ENCODE measurements around the gene HTT. TPM values are rescaled to one million over a fixed set of nuclear protein-coding genes. Genes with fewer than 3 reads are reported as not detected.

The HTT gene
- total RNA-seq, 1 experiment from 2014 or later: 66.8 TPM

GRCh38 chr4:3284734-3285557 lies 210.5 kb downstream of the HTT start:
- peaks cover 7% of the 10 kb centered on the region for H3K4me1 ChIP-seq (ENCODE audit: insufficient read depth, low read length, poor library complexity, severe bottlenecking)
- H3K36me3 ChIP-seq (ENCODE audit: insufficient read depth, low read length, poor library complexity, severe bottlenecking): no peaks in the 10 kb centered on the region
- no peaks in the 10 kb centered on the region for H3K9me3 ChIP-seq (ENCODE audit: low read depth, low read length, poor library complexity, severe bottlenecking)
- DNase-seq (ENCODE audit: low spot score): no peak
- no TSS peak for BruUV-seq (replicated peaks)
- POLR2A ChIA-PET (ENCODE audit: low non-redundant PET): no interaction called here
- no peaks in the 10 kb centered on the region for H3K27me3 ChIP-seq (replicated peaks; ENCODE audit: insufficient read depth, low read depth, low read length, poor library complexity)
- intact Hi-C loops (cut with micrococcal nuclease; ENCODE audit: unreplicated experiment): no loop called here
- no peak overlapping the region for H3K27ac ChIP-seq (ENCODE audit: low read depth, low read length, poor library complexity, severe bottlenecking)
- TF ChIP-seq EZH2 (IDR thresholded peaks at IDR 0.05; ENCODE audit: borderline replicate concordance, low read depth, low read length, poor library complexity, severe bottlenecking) (no peak), CTCF (conservative IDR thresholded peaks at IDR 0.05; ENCODE audit: low read depth, low read length) (no peak)
- H3K4me3 ChIP-seq (ENCODE audit: low read depth, low read length, poor library complexity, severe bottlenecking): no peak overlapping the region
- CTCF ChIA-PET: no interaction called here

GRCh38 chr4:3285558-3286334 lies 211.3 kb downstream of the HTT start:
- H3K36me3 ChIP-seq (ENCODE audit: insufficient read depth, low read length, poor library complexity, severe bottlenecking): no peaks in the 10 kb centered on the region
- intact Hi-C loops (cut with micrococcal nuclease; ENCODE audit: unreplicated experiment): no loop called here
- CTCF ChIA-PET: no interaction called here
- no peak overlapping the region for H3K27ac ChIP-seq (ENCODE audit: low read depth, low read length, poor library complexity, severe bottlenecking)
- BruUV-seq (replicated peaks): no TSS peak
- DNase-seq (ENCODE audit: low spot score): no peak
- no peak for TF ChIP-seq CTCF (conservative IDR thresholded peaks at IDR 0.05; ENCODE audit: low read depth, low read length)
- TF ChIP-seq EZH2 (IDR thresholded peaks at IDR 0.05; ENCODE audit: borderline replicate concordance, low read depth, low read length, poor library complexity, severe bottlenecking): no peak
- no peaks in the 10 kb centered on the region for H3K9me3 ChIP-seq (ENCODE audit: low read depth, low read length, poor library complexity, severe bottlenecking)
- POLR2A ChIA-PET (ENCODE audit: low non-redundant PET): no interaction called here
- no peaks in the 10 kb centered on the region for H3K27me3 ChIP-seq (replicated peaks; ENCODE audit: insufficient read depth, low read depth, low read length, poor library complexity)
- no peak overlapping the region for H3K4me3 ChIP-seq (ENCODE audit: low read depth, low read length, poor library complexity, severe bottlenecking)
- H3K4me1 ChIP-seq (ENCODE audit: insufficient read depth, low read length, poor library complexity, severe bottlenecking): peaks cover 7% of the 10 kb centered on the region

- TF ChIP-seq CTCF (conservative IDR thresholded peaks at IDR 0.05; ENCODE audit: low read depth, low read length) (no peak), EZH2 (IDR thresholded peaks at IDR 0.05; ENCODE audit: borderline replicate concordance, low read depth, low read length, poor library complexity, severe bottlenecking) (no peak)
- Histone ChIP-seq H3K4me1 (ENCODE audit: insufficient read depth, low read length, poor library complexity, severe bottlenecking) (peaks cover 10% of the 10 kb centered on the region), H3K9me3 (ENCODE audit: low read depth, low read length, poor library complexity, severe bottlenecking) (no peaks in the 10 kb centered on the region), H3K27me3 (replicated peaks; ENCODE audit: insufficient read depth, low read depth, low read length, poor library complexity) (no peaks in the 10 kb centered on the region), H3K27ac (ENCODE audit: low read depth, low read length, poor library complexity, severe bottlenecking) (no peak overlapping the region), H3K4me3 (ENCODE audit: low read depth, low read length, poor library complexity, severe bottlenecking) (no peak overlapping the region), H3K36me3 (ENCODE audit: insufficient read depth, low read length, poor library complexity, severe bottlenecking) (no peaks in the 10 kb centered on the region)
- no TSS peak for BruUV-seq (replicated peaks)
- no peak for DNase-seq (ENCODE audit: low spot score)
- intact Hi-C loops (cut with micrococcal nuclease; ENCODE audit: unreplicated experiment): no loop called here
- CTCF ChIA-PET: no interaction called here
- POLR2A ChIA-PET (ENCODE audit: low non-redundant PET): no interaction called here
These were observed 212.1 kb downstream of the HTT start for GRCh38 chr4:3286335-3287175.
